ENCODE measurements around the gene RASSF5. TPM values are rescaled to one million over a fixed set of nuclear protein-coding genes. Genes with fewer than 3 reads are reported as not detected.

RASSF5 gene
- total and polyA plus RNA-seq, 4 donors, result 4.8 to 10.0 (median 5.5) TPM

DNA sequence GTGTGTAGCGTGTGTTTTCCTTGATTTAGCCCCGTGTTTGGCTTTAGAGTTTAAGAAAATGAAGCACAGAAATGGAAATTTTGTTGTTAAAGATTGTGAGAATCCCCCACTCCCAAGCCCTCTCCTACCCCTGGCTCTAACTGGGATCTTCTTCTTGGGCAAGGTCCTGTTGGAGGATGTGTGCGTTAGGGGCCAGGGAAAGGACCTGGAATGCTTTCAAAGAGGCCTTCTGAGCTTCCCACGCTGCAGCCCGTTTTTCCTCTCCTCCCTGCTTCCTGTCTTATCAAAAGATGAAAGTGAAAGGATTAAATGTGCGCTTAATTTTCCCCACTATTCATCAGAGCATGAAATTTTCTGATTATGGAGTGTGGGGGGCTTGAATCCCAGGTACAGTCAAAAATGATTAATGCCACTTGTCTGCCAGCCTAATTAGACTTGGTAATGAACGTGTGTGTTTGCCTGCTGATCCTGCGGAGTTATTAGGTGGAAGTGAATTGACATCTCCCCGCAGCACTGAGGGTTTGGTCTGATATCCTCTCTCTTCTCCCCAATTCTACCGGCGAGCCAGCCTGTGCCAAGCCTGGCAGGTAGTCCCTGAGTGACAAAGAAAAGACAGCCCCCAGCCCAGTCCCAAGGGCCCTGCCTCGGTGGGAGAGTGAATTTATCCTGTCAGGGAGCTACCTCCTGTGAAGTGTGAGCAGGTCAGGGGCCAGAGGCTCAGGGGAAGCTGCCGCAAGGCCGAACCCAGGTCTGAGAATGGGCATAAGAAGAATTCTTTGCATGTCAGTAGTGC is 4.9 kb downstream of the RASSF5 start:
- H3K36me3 ChIP-seq (ENCODE audit: control insufficient read depth in 4 of 4, insufficient read depth in 3 of 4, low read depth in 1 of 4, low read length in 3 of 4), result no peaks in the 10 kb centered on the region
- H3K9ac ChIP-seq (ENCODE audit: low read depth in 1 of 2, low read length in 2 of 2), result peak overlapping the region in 1 of 2 donors; percentile 10
- peaks cover 7 to 60% (median 50%) of the 10 kb centered on the region in 4 donors for H3K4me1 ChIP-seq (ENCODE audit: control insufficient read depth in 4 of 4, insufficient read depth in 4 of 4, low read length in 3 of 4)
- DNase-seq (ENCODE audit: low spot score), result no peak
- H3K4me3 ChIP-seq (ENCODE audit: low read depth in 1 of 3, low read length in 3 of 3), result no peak overlapping the region
- no peaks in the 10 kb centered on the region for H3K9me3 ChIP-seq (ENCODE audit: control insufficient read depth in 4 of 4, low read length in 3 of 4)
- 52% methylated on average over 14 of the region's 14 CpGs for WGBS
- H3K27me3 ChIP-seq (ENCODE audit: control insufficient read depth in 4 of 4, insufficient read depth in 4 of 4, low read length in 3 of 4), result no peaks in the 10 kb centered on the region
- H3K27ac ChIP-seq (ENCODE audit: low read depth in 1 of 2, low read length in 2 of 2), result peak overlapping the region; percentile 32 to 51
- TF ChIP-seq TAF1 (conservative IDR thresholded peaks at IDR 0.05) (no peak), NR2F2 (IDR thresholded peaks at IDR 0.05) (no peak), RXRA (IDR thresholded peaks at IDR 0.05) (peak in 1 of 2 donors; percentile 6)

DNA sequence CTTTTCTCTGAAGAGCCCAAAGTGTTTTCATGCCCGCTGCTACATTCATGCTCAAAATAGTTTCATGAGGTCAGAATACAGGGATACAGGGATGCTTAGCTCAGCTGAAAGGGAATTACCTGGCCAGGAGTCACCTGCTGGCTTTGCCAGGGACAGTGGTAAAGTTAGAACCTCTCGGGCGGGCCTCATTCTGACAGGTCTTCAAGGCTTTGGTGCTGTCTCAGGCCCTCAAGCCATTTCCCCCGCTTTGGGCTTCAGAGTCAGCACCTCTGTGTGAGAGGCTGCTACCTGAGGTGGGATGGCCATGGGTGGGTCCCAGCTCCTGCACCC is 5.5 kb downstream of the RASSF5 start:
- no peaks in the 10 kb centered on the region for H3K27me3 ChIP-seq (ENCODE audit: control insufficient read depth in 4 of 4, insufficient read depth in 4 of 4, low read length in 3 of 4)
- peak overlapping the region in 1 of 2 donors; percentile 51 for H3K27ac ChIP-seq (ENCODE audit: low read depth in 1 of 2, low read length in 2 of 2)
- TF ChIP-seq TAF1 (conservative IDR thresholded peaks at IDR 0.05), result no peak
- no peak for TF ChIP-seq YY1 (IDR thresholded peaks at IDR 0.05)
- TF ChIP-seq, protein P1, sequence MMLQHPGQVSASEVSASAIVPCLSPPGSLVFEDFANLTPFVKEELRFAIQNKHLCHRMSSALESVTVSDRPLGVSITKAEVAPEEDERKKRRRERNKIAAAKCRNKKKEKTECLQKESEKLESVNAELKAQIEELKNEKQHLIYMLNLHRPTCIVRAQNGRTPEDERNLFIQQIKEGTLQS (IDR thresholded peaks at IDR 0.05), result no peak
- no peak for TF ChIP-seq GABPA (IDR thresholded peaks at IDR 0.05 in 1 of 2, conservative IDR thresholded peaks at IDR 0.05 in 1 of 2)
- TF ChIP-seq, protein P2, sequence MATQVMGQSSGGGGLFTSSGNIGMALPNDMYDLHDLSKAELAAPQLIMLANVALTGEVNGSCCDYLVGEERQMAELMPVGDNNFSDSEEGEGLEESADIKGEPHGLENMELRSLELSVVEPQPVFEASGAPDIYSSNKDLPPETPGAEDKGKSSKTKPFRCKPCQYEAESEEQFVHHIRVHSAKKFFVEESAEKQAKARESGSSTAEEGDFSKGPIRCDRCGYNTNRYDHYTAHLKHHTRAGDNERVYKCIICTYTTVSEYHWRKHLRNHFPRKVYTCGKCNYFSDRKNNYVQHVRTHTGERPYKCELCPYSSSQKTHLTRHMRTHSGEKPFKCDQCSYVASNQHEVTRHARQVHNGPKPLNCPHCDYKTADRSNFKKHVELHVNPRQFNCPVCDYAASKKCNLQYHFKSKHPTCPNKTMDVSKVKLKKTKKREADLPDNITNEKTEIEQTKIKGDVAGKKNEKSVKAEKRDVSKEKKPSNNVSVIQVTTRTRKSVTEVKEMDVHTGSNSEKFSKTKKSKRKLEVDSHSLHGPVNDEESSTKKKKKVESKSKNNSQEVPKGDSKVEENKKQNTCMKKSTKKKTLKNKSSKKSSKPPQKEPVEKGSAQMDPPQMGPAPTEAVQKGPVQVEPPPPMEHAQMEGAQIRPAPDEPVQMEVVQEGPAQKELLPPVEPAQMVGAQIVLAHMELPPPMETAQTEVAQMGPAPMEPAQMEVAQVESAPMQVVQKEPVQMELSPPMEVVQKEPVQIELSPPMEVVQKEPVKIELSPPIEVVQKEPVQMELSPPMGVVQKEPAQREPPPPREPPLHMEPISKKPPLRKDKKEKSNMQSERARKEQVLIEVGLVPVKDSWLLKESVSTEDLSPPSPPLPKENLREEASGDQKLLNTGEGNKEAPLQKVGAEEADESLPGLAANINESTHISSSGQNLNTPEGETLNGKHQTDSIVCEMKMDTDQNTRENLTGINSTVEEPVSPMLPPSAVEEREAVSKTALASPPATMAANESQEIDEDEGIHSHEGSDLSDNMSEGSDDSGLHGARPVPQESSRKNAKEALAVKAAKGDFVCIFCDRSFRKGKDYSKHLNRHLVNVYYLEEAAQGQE (IDR thresholded peaks at IDR 0.05), result no peak
- TF ChIP-seq, protein P3, sequence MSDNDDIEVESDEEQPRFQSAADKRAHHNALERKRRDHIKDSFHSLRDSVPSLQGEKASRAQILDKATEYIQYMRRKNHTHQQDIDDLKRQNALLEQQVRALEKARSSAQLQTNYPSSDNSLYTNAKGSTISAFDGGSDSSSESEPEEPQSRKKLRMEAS (IDR thresholded peaks at IDR 0.05), result no peak
- TF ChIP-seq SP1 (IDR thresholded peaks at IDR 0.05), result no peak
- H3K9ac ChIP-seq (ENCODE audit: low read depth in 1 of 2, low read length in 2 of 2), result no peak overlapping the region
- DNase-seq (ENCODE audit: low spot score), result no peak
- WGBS, result 90% methylated on average over 4 of the region's 4 CpGs
- no peak overlapping the region for H3K4me3 ChIP-seq (ENCODE audit: low read depth in 1 of 3, low read length in 3 of 3)
- no peaks in the 10 kb centered on the region for H3K36me3 ChIP-seq (ENCODE audit: control insufficient read depth in 4 of 4, insufficient read depth in 3 of 4, low read depth in 1 of 4, low read length in 3 of 4)
- no peaks in the 10 kb centered on the region for H3K9me3 ChIP-seq (ENCODE audit: control insufficient read depth in 4 of 4, low read length in 3 of 4)
- peaks cover 11 to 64% (median 53%) of the 10 kb centered on the region in 4 donors for H3K4me1 ChIP-seq (ENCODE audit: control insufficient read depth in 4 of 4, insufficient read depth in 4 of 4, low read length in 3 of 4)

DNA sequence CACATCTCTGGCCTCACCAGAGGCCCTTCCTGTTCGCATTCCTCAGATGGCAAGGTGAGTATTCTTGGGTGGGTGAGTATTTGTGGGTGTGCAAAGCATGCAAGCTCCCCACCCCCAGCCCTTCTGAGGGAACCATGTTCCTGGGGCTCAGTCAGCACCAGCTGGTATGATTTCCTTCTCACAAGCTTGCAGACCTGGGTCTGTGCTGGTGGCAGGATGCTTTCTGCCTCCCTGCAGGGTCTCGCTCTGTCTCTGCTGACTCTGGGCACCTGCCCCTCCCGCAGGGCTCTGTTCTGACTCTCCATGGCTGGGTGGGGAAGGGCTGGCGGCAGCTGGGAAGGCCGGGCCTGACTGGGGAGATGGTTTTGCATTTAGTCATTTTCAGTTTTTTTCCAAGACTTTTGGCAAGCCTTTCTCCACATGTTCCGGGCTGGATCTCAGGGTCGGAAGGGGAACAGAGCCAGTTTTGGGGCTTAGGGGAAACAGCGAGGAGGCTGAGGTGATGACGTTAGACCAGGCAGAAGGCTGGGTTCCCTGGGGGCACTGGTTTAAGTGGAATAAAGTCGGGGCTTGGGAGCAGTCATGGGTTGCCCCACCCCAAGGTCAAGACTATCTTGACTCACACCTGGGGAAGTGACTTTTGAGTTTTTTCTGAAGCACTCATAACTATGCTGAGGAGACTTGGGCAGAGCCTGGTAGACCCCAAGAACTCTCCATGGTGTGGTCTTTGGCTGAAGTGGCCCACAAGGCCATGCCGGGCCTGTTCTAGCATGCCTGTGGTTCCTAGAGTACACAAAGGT is 6.2 kb downstream of the RASSF5 start:
- H3K27ac ChIP-seq (ENCODE audit: low read depth in 1 of 2, low read length in 2 of 2), result peak overlapping the region in 1 of 2 donors; percentile 28
- no peak overlapping the region for H3K9ac ChIP-seq (ENCODE audit: low read depth in 1 of 2, low read length in 2 of 2)
- no peaks in the 10 kb centered on the region for H3K27me3 ChIP-seq (ENCODE audit: control insufficient read depth in 4 of 4, insufficient read depth in 4 of 4, low read length in 3 of 4)
- no peak for DNase-seq (ENCODE audit: low spot score)
- H3K36me3 ChIP-seq (ENCODE audit: control insufficient read depth in 4 of 4, insufficient read depth in 3 of 4, low read depth in 1 of 4, low read length in 3 of 4), result no peaks in the 10 kb centered on the region
- TF ChIP-seq NR2F2 (IDR thresholded peaks at IDR 0.05) (no peak), TAF1 (conservative IDR thresholded peaks at IDR 0.05) (no peak), FOXA2 (IDR thresholded peaks at IDR 0.05) (no peak), JUND (IDR thresholded peaks at IDR 0.05) (no peak), GABPA (IDR thresholded peaks at IDR 0.05 in 1 of 2, conservative IDR thresholded peaks at IDR 0.05 in 1 of 2) (no peak), HNF4G (IDR thresholded peaks at IDR 0.05) (no peak), SP1 (IDR thresholded peaks at IDR 0.05) (no peak)
- TF ChIP-seq, protein P4, sequence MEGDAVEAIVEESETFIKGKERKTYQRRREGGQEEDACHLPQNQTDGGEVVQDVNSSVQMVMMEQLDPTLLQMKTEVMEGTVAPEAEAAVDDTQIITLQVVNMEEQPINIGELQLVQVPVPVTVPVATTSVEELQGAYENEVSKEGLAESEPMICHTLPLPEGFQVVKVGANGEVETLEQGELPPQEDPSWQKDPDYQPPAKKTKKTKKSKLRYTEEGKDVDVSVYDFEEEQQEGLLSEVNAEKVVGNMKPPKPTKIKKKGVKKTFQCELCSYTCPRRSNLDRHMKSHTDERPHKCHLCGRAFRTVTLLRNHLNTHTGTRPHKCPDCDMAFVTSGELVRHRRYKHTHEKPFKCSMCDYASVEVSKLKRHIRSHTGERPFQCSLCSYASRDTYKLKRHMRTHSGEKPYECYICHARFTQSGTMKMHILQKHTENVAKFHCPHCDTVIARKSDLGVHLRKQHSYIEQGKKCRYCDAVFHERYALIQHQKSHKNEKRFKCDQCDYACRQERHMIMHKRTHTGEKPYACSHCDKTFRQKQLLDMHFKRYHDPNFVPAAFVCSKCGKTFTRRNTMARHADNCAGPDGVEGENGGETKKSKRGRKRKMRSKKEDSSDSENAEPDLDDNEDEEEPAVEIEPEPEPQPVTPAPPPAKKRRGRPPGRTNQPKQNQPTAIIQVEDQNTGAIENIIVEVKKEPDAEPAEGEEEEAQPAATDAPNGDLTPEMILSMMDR (IDR thresholded peaks at IDR 0.05; ENCODE audit: low read depth, low read length, missing input control), result no peak
- TF ChIP-seq, protein P5, sequence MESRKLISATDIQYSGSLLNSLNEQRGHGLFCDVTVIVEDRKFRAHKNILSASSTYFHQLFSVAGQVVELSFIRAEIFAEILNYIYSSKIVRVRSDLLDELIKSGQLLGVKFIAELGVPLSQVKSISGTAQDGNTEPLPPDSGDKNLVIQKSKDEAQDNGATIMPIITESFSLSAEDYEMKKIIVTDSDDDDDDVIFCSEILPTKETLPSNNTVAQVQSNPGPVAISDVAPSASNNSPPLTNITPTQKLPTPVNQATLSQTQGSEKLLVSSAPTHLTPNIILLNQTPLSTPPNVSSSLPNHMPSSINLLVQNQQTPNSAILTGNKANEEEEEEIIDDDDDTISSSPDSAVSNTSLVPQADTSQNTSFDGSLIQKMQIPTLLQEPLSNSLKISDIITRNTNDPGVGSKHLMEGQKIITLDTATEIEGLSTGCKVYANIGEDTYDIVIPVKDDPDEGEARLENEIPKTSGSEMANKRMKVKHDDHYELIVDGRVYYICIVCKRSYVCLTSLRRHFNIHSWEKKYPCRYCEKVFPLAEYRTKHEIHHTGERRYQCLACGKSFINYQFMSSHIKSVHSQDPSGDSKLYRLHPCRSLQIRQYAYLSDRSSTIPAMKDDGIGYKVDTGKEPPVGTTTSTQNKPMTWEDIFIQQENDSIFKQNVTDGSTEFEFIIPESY (IDR thresholded peaks at IDR 0.05), result no peak
- WGBS, result 83% methylated on average over 11 of the region's 11 CpGs
- no peak overlapping the region for H3K4me3 ChIP-seq (ENCODE audit: low read depth in 1 of 3, low read length in 3 of 3)
- H3K4me1 ChIP-seq (ENCODE audit: control insufficient read depth in 4 of 4, insufficient read depth in 4 of 4, low read length in 3 of 4), result peaks cover 9 to 64% (median 55%) of the 10 kb centered on the region in 4 donors
- no peaks in the 10 kb centered on the region for H3K9me3 ChIP-seq (ENCODE audit: control insufficient read depth in 4 of 4, low read length in 3 of 4)
